Measurements from ENCODE around the gene ARHGAP24. TPM values are rescaled to one million over a fixed set of nuclear protein-coding genes. Genes with fewer than 3 reads are reported as not detected.

The ARHGAP24 gene
- total RNA-seq, 1 experiment from 2014 or later, result 2.1 TPM

- ChIA-PET CTCF (no interaction called here), POLR2A (no interaction called here)
- Mint-ChIP-seq H3K4me3 (no peak overlapping the region), H3K9me3 (no peaks in the 10 kb centered on the region; the same call in 1 of the 2 replicates), H3K4me1 (0 out of 2 replicates have a peak, but pooled peaks cover 3% of the 10 kb centered on the region), H3K27ac (no peak overlapping the region), H3K27me3 (ENCODE audit: low read depth) (no peaks in the 10 kb centered on the region), H3K36me3 (no peaks in the 10 kb centered on the region)
- DNase-seq (ENCODE audit: low spot score) (no peak), ATAC-seq (no peak)
- TF ChIP-seq, protein P1, sequence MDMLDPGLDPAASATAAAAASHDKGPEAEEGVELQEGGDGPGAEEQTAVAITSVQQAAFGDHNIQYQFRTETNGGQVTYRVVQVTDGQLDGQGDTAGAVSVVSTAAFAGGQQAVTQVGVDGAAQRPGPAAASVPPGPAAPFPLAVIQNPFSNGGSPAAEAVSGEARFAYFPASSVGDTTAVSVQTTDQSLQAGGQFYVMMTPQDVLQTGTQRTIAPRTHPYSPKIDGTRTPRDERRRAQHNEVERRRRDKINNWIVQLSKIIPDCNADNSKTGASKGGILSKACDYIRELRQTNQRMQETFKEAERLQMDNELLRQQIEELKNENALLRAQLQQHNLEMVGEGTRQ (CRISPR knock-in tag; IDR thresholded peaks at IDR 0.05), result peak; percentile 54; the same call in 1 of the 2 replicates
- no peak for TF ChIP-seq ATF1 (CRISPR knock-in tag; IDR thresholded peaks at IDR 0.05)
Measured at GRCh38 chr4:85534120-85534519, 59.2 kb downstream of the ARHGAP24 start.

DNA sequence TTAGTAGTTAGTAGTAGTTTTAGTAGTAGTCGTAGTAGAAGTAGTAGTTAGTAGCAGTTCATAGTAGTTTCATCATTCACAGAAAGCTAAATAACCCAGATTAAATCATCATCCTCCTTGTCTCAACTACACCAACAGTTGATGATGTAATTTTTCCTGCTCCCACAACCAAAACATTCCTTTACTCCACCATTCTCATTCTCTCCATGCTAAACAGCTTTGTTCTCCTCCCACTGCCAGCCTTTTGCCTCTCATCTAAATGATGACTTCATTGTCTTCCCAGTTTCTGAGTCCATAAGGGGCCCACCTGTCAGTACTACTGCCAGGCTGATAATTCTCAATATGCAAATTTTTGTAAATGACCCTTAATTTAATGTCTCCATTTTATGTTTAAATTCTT is 68.9 kb downstream of the ARHGAP24 start:
- Mint-ChIP-seq H3K9me3 (no peaks in the 10 kb centered on the region), H3K4me1 (peaks cover 5% of the 10 kb centered on the region), H3K36me3 (no peaks in the 10 kb centered on the region), H3K27me3 (ENCODE audit: low read depth) (no peaks in the 10 kb centered on the region), H3K27ac (peak overlapping the region; percentile 13; the same call in 1 of the 2 replicates), H3K4me3 (no peak overlapping the region)
- POLR2A ChIA-PET, result no interaction called here
- CTCF ChIA-PET, result no interaction called here
- TF ChIP-seq, protein P2, sequence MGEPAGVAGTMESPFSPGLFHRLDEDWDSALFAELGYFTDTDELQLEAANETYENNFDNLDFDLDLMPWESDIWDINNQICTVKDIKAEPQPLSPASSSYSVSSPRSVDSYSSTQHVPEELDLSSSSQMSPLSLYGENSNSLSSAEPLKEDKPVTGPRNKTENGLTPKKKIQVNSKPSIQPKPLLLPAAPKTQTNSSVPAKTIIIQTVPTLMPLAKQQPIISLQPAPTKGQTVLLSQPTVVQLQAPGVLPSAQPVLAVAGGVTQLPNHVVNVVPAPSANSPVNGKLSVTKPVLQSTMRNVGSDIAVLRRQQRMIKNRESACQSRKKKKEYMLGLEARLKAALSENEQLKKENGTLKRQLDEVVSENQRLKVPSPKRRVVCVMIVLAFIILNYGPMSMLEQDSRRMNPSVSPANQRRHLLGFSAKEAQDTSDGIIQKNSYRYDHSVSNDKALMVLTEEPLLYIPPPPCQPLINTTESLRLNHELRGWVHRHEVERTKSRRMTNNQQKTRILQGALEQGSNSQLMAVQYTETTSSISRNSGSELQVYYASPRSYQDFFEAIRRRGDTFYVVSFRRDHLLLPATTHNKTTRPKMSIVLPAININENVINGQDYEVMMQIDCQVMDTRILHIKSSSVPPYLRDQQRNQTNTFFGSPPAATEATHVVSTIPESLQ (CRISPR knock-in tag; IDR thresholded peaks at IDR 0.05), result no peak
- TF ChIP-seq, protein P1 (CRISPR knock-in tag; IDR thresholded peaks at IDR 0.05), result no peak
- TF ChIP-seq NFATC4 (CRISPR knock-in tag; IDR thresholded peaks at IDR 0.05), result no peak
- TF ChIP-seq KAT7 (CRISPR knock-in tag; IDR thresholded peaks at IDR 0.05; ENCODE audit: borderline replicate concordance), result no peak
- TF ChIP-seq, protein P3, sequence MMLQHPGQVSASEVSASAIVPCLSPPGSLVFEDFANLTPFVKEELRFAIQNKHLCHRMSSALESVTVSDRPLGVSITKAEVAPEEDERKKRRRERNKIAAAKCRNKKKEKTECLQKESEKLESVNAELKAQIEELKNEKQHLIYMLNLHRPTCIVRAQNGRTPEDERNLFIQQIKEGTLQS (CRISPR knock-in tag; conservative IDR thresholded peaks at IDR 0.05), result no peak
- no peak for TF ChIP-seq JUN (CRISPR knock-in tag; IDR thresholded peaks at IDR 0.05)
- no peak for TF ChIP-seq RELA (CRISPR knock-in tag; IDR thresholded peaks at IDR 0.05; ENCODE audit: borderline replicate concordance)
- no peak for TF ChIP-seq EMX1 (CRISPR knock-in tag; IDR thresholded peaks at IDR 0.05)
- TF ChIP-seq, protein P4, sequence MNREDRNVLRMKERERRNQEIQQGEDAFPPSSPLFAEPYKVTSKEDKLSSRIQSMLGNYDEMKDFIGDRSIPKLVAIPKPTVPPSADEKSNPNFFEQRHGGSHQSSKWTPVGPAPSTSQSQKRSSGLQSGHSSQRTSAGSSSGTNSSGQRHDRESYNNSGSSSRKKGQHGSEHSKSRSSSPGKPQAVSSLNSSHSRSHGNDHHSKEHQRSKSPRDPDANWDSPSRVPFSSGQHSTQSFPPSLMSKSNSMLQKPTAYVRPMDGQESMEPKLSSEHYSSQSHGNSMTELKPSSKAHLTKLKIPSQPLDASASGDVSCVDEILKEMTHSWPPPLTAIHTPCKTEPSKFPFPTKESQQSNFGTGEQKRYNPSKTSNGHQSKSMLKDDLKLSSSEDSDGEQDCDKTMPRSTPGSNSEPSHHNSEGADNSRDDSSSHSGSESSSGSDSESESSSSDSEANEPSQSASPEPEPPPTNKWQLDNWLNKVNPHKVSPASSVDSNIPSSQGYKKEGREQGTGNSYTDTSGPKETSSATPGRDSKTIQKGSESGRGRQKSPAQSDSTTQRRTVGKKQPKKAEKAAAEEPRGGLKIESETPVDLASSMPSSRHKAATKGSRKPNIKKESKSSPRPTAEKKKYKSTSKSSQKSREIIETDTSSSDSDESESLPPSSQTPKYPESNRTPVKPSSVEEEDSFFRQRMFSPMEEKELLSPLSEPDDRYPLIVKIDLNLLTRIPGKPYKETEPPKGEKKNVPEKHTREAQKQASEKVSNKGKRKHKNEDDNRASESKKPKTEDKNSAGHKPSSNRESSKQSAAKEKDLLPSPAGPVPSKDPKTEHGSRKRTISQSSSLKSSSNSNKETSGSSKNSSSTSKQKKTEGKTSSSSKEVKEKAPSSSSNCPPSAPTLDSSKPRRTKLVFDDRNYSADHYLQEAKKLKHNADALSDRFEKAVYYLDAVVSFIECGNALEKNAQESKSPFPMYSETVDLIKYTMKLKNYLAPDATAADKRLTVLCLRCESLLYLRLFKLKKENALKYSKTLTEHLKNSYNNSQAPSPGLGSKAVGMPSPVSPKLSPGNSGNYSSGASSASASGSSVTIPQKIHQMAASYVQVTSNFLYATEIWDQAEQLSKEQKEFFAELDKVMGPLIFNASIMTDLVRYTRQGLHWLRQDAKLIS (CRISPR knock-in tag; IDR thresholded peaks at IDR 0.05; ENCODE audit: borderline replicate concordance), result no peak
- no peak for TF ChIP-seq ZBTB43 (CRISPR knock-in tag; IDR thresholded peaks at IDR 0.05)
- DNase-seq (ENCODE audit: low spot score) (no peak), ATAC-seq (no peak; the same call in 1 of the 2 replicates)

GRCh38 chr4:85544751-85545150 is 69.8 kb downstream of the ARHGAP24 start:
- ChIA-PET CTCF (no interaction called here), POLR2A (no interaction called here)
- ATAC-seq (no peak), DNase-seq (ENCODE audit: low spot score) (no peak)
- TF ChIP-seq ZBTB21 (CRISPR knock-in tag; IDR thresholded peaks at IDR 0.05; ENCODE audit: borderline replicate concordance), result no peak
- TF ChIP-seq NFYB (CRISPR knock-in tag; conservative IDR thresholded peaks at IDR 0.05; ENCODE audit: low read depth), result no peak
- H3K27ac Mint-ChIP-seq, result no peak overlapping the region
- no peaks in the 10 kb centered on the region for H3K36me3 Mint-ChIP-seq
- peaks cover 4% of the 10 kb centered on the region for H3K9me3 Mint-ChIP-seq
- no peaks in the 10 kb centered on the region for H3K27me3 Mint-ChIP-seq (ENCODE audit: low read depth)
- peaks cover 5% of the 10 kb centered on the region for H3K4me1 Mint-ChIP-seq
- no peak overlapping the region for H3K4me3 Mint-ChIP-seq
